Measurements from ENCODE around the gene GRIK4.
"Not testable (repeated sequence)": the region's sequence is repeated elsewhere in the genome, so short reads cannot be mapped to it uniquely, and the experiment has no call there.

GRIK4 gene

GRCh38 chr11:120606211-120607010 is 94.9 kb downstream of the GRIK4 start:
- DNase-seq (ENCODE audit: low read depth) = no peak

GRCh38 chr11:120608061-120608460 is 96.5 kb downstream of the GRIK4 start:
- no peak for DNase-seq (ENCODE audit: low read depth)

GRCh38 chr11:120608760-120609211 is 97.2 kb downstream of the GRIK4 start:
- no peak for DNase-seq (ENCODE audit: low read depth)

- no peak for DNase-seq (ENCODE audit: low read depth)
Observed at GRCh38 chr11:120610111-120610510, 98.6 kb downstream of the GRIK4 start.

GRCh38 chr11:120611581-120611980 is 100.0 kb downstream of the GRIK4 start:
- DNase-seq (ENCODE audit: low read depth) = no peak

- no peak for DNase-seq (ENCODE audit: low read depth)
Observed at GRCh38 chr11:120612513-120613263, 101.1 kb downstream of the GRIK4 start.

GRCh38 chr11:120613264-120614226 is 102.0 kb downstream of the GRIK4 start:
- no peak for DNase-seq (ENCODE audit: low read depth)

- DNase-seq (ENCODE audit: low read depth) = no peak
Observed at GRCh38 chr11:120615391-120615790, 103.8 kb downstream of the GRIK4 start.

GRCh38 chr11:120618399-120618798 is 106.9 kb downstream of the GRIK4 start:
- DNase-seq (ENCODE audit: low read depth) = no peak

- DNase-seq (ENCODE audit: low read depth) = no peak
Observed at GRCh38 chr11:120622189-120622875, 110.8 kb downstream of the GRIK4 start.

- DNase-seq (ENCODE audit: low read depth) = not testable (repeated sequence)
Observed at GRCh38 chr11:120624992-120625391, 113.4 kb downstream of the GRIK4 start.

GRCh38 chr11:120625565-120625964 is 114.0 kb downstream of the GRIK4 start:
- no peak for DNase-seq (ENCODE audit: low read depth)

- no peak for DNase-seq (ENCODE audit: low read depth)
Observed at GRCh38 chr11:120626791-120627190, 115.2 kb downstream of the GRIK4 start.

GRCh38 chr11:120627327-120628163 is 116.0 kb downstream of the GRIK4 start:
- no peak for DNase-seq (ENCODE audit: low read depth)

- no peak for DNase-seq (ENCODE audit: low read depth)
Observed at GRCh38 chr11:120629407-120630080, 118.0 kb downstream of the GRIK4 start.

GRCh38 chr11:120630122-120630521 is 118.6 kb downstream of the GRIK4 start:
- DNase-seq (ENCODE audit: low read depth) = no peak

- DNase-seq (ENCODE audit: low read depth) = no peak
Observed at GRCh38 chr11:120632579-120632978, 121.0 kb downstream of the GRIK4 start.

GRCh38 chr11:120633616-120634393 is 122.3 kb downstream of the GRIK4 start:
- DNase-seq (ENCODE audit: low read depth) = no peak

- DNase-seq (ENCODE audit: low read depth) = no peak
Observed at GRCh38 chr11:120634706-120635105, 123.2 kb downstream of the GRIK4 start.
